ENCODE results near the gene ATAT1. TPM values are rescaled to one million over a fixed set of nuclear protein-coding genes. Genes with fewer than 3 reads are reported as not detected.

Gene ATAT1
- polyA plus RNA-seq, 1 donor (not counting 4 experiments of a cell fraction or from before 2014, with no cell fraction given): 5.4 TPM

DNA sequence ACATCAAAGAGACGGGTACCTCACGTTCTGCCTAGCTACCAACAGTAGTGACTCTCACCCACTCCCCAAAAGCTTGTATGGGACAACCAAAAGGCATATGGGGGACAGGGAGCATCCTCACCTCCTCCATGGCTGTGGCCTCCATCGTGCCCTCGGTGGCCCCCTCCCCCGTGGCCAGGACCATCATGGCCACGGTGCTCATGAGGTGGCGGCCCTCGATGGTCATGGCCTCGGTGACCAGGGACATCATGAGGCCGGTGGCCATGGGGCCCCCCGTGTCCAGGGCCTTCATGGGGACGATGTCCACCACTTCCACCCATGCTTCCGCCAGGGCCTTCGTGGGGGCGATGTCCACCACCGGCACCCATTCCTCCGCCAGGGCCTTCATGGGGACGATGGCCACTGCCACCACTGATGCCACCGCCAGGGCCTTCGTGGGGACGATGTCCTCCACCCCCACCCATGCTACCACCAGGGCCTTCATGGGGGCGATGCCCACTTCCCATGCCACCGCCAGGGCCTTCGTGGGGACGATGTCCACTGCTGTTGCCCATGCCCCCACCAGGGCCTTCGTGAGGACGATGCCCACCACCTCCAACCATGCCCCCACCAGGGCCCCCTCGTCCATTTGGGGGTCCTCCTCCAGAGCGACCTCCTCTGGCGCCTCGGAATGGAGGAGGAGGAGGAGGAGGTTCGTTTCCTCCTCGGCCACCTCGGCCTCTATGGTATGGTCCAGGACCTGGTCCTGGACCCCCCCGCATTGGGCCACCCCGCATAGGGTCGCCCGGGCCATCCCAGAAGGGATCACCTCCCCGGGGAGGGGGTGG is 24.6 kb upstream of the ATAT1 start:
- Histone ChIP-seq H3K9ac (ENCODE audit: control insufficient read depth, extremely low read depth, insufficient read depth, low read length) (no peak overlapping the region), H2AFZ (ENCODE audit: control insufficient read depth, low read length) (no peak overlapping the region), H3K27ac (ENCODE audit: control insufficient read depth, insufficient read depth, low read length) (no peak overlapping the region), H3K4me2 (ENCODE audit: control insufficient read depth, extremely low read depth, insufficient read depth, low read depth, low read length) (no peak overlapping the region), H3K9me1 (ENCODE audit: control insufficient read depth, extremely low read depth, insufficient read depth, low read length) (no peaks in the 10 kb centered on the region), H3K4me1 (ENCODE audit: control insufficient read depth, extremely low read depth, insufficient read depth, low read length) (no peaks in the 10 kb centered on the region), H3K9me3 (ENCODE audit: control insufficient read depth, low read depth, low read length) (no peaks in the 10 kb centered on the region), H4K20me1 (ENCODE audit: control insufficient read depth, extremely low read depth, insufficient read depth, low read length) (no peaks in the 10 kb centered on the region), H3K27me3 (ENCODE audit: control insufficient read depth, extremely low read depth, insufficient read depth, low read length) (no peaks in the 10 kb centered on the region), H3K4me3 (ENCODE audit: control insufficient read depth in 2 of 3, extremely low read depth in 1 of 3, insufficient read depth in 2 of 3, low read depth in 1 of 3, low read length in 3 of 3) (no peak overlapping the region), H3K36me3 (ENCODE audit: control insufficient read depth in 2 of 2, extremely low read depth in 1 of 2, insufficient read depth in 2 of 2, low read length in 2 of 2) (peaks cover 43 to 53% of the 10 kb centered on the region in 2 experiments), H3K79me2 (ENCODE audit: control insufficient read depth, insufficient read depth, low read length) (no peaks in the 10 kb centered on the region)
- DNase-seq (ENCODE audit: low read depth, low spot score) (no peak), FAIRE-seq (no peak)
- dilution Hi-C loops (cut with MboI; ENCODE audit: extremely low pct_ligation_motif_present, low sequenced_read_pairs): no loop called here
- no peak for TF ChIP-seq EZH2 (IDR thresholded peaks at IDR 0.05; ENCODE audit: low read length)
- TF ChIP-seq, protein P1, sequence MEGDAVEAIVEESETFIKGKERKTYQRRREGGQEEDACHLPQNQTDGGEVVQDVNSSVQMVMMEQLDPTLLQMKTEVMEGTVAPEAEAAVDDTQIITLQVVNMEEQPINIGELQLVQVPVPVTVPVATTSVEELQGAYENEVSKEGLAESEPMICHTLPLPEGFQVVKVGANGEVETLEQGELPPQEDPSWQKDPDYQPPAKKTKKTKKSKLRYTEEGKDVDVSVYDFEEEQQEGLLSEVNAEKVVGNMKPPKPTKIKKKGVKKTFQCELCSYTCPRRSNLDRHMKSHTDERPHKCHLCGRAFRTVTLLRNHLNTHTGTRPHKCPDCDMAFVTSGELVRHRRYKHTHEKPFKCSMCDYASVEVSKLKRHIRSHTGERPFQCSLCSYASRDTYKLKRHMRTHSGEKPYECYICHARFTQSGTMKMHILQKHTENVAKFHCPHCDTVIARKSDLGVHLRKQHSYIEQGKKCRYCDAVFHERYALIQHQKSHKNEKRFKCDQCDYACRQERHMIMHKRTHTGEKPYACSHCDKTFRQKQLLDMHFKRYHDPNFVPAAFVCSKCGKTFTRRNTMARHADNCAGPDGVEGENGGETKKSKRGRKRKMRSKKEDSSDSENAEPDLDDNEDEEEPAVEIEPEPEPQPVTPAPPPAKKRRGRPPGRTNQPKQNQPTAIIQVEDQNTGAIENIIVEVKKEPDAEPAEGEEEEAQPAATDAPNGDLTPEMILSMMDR (optimal IDR thresholded peaks at IDR 0.05 in 1 of 3, IDR thresholded peaks at IDR 0.05 in 1 of 3, conservative IDR thresholded peaks at IDR 0.05 in 1 of 3; ENCODE audit: extremely low read depth in 1 of 3, insufficient read depth in 2 of 3, low read length in 3 of 3): no peak

- H3K36me3 ChIP-seq (ENCODE audit: control insufficient read depth in 2 of 2, extremely low read depth in 1 of 2, insufficient read depth in 2 of 2, low read length in 2 of 2): peaks cover 50 to 59% of the 10 kb centered on the region in 2 experiments
These were observed 22.7 kb upstream of the ATAT1 start for GRCh38 chr6:30603961-30604360.

More at GRCh38 chr6:30603961-30604360, 22.7 kb upstream of the ATAT1 start:
- no peak for TF ChIP-seq EZH2 (IDR thresholded peaks at IDR 0.05; ENCODE audit: low read length)
- TF ChIP-seq, protein P1 (optimal IDR thresholded peaks at IDR 0.05 in 1 of 3, IDR thresholded peaks at IDR 0.05 in 1 of 3, conservative IDR thresholded peaks at IDR 0.05 in 1 of 3; ENCODE audit: extremely low read depth in 1 of 3, insufficient read depth in 2 of 3, low read length in 3 of 3): no peak
- no peak overlapping the region for H3K4me3 ChIP-seq (ENCODE audit: control insufficient read depth in 2 of 3, extremely low read depth in 1 of 3, insufficient read depth in 2 of 3, low read depth in 1 of 3, low read length in 3 of 3)
- H2AFZ ChIP-seq (ENCODE audit: control insufficient read depth, low read length): no peak overlapping the region
- no peaks in the 10 kb centered on the region for H3K9me3 ChIP-seq (ENCODE audit: control insufficient read depth, low read depth, low read length)
- H3K9me1 ChIP-seq (ENCODE audit: control insufficient read depth, extremely low read depth, insufficient read depth, low read length): no peaks in the 10 kb centered on the region
- FAIRE-seq (no peak), DNase-seq (ENCODE audit: low read depth, low spot score) (no peak)
- no peak overlapping the region for H3K4me2 ChIP-seq (ENCODE audit: control insufficient read depth, extremely low read depth, insufficient read depth, low read depth, low read length)
- no peaks in the 10 kb centered on the region for H3K79me2 ChIP-seq (ENCODE audit: control insufficient read depth, insufficient read depth, low read length)
- no peak overlapping the region for H3K9ac ChIP-seq (ENCODE audit: control insufficient read depth, extremely low read depth, insufficient read depth, low read length)
- no peaks in the 10 kb centered on the region for H3K4me1 ChIP-seq (ENCODE audit: control insufficient read depth, extremely low read depth, insufficient read depth, low read length)
- H4K20me1 ChIP-seq (ENCODE audit: control insufficient read depth, extremely low read depth, insufficient read depth, low read length): no peaks in the 10 kb centered on the region
- no peaks in the 10 kb centered on the region for H3K27me3 ChIP-seq (ENCODE audit: control insufficient read depth, extremely low read depth, insufficient read depth, low read length)
- dilution Hi-C loops (cut with MboI; ENCODE audit: extremely low pct_ligation_motif_present, low sequenced_read_pairs): no loop called here
- H3K27ac ChIP-seq (ENCODE audit: control insufficient read depth, insufficient read depth, low read length): no peak overlapping the region
